ENCODE data around the gene DST.
"Not testable (repeated sequence)": the region's sequence is repeated elsewhere in the genome, so short reads cannot be mapped to it uniquely, and the experiment has no call there.

Gene DST

GRCh38 chr6:56514395-56514794, 128.3 kb downstream of the DST start:
- no peak for DNase-seq

- DNase-seq: no peak
Observed at GRCh38 chr6:56513631-56514030, 129.1 kb downstream of the DST start.

- DNase-seq: no peak
Observed at GRCh38 chr6:56511591-56511990, 131.1 kb downstream of the DST start.

- DNase-seq: no peak
Observed at GRCh38 chr6:56510984-56511531, 131.6 kb downstream of the DST start.

- no peak for DNase-seq
Observed at GRCh38 chr6:56509031-56509430, 133.7 kb downstream of the DST start.

- DNase-seq: no peak
Observed at GRCh38 chr6:56507517-56507916, 135.2 kb downstream of the DST start.

GRCh38 chr6:56505512-56506260, 137.0 kb downstream of the DST start:
- DNase-seq: no peak

GRCh38 chr6:56501993-56502392, 140.7 kb downstream of the DST start:
- DNase-seq: no peak

GRCh38 chr6:56499095-56499494, 143.6 kb downstream of the DST start:
- no peak for DNase-seq

- DNase-seq: no peak
Observed at GRCh38 chr6:56497691-56498090, 145.0 kb downstream of the DST start.

- DNase-seq: no peak
Observed at GRCh38 chr6:56497240-56497639, 145.4 kb downstream of the DST start.

- not testable (repeated sequence) for DNase-seq
Observed at GRCh38 chr6:56496650-56497049, 146.0 kb downstream of the DST start.

- no peak for DNase-seq
Observed at GRCh38 chr6:56495654-56496053, 147.0 kb downstream of the DST start.

GRCh38 chr6:56491606-56492328, 150.9 kb downstream of the DST start:
- DNase-seq: no peak

GRCh38 chr6:56490993-56491392, 151.7 kb downstream of the DST start:
- DNase-seq: no peak

GRCh38 chr6:56489559-56489958, 153.1 kb downstream of the DST start:
- DNase-seq: no peak

GRCh38 chr6:56488281-56488680, 154.4 kb downstream of the DST start:
- DNase-seq: no peak

- DNase-seq: no peak
Observed at GRCh38 chr6:56486681-56487080, 156.0 kb downstream of the DST start.

- DNase-seq: no peak
Observed at GRCh38 chr6:56484669-56485068, 158.0 kb downstream of the DST start.

- no peak for DNase-seq
Observed at GRCh38 chr6:56483929-56484328, 158.8 kb downstream of the DST start.

GRCh38 chr6:56482525-56482924, 160.2 kb downstream of the DST start:
- DNase-seq: no peak

GRCh38 chr6:56481957-56482356, 160.7 kb downstream of the DST start:
- DNase-seq: no peak

- no peak for DNase-seq
Observed at GRCh38 chr6:56480654-56481337, 161.9 kb downstream of the DST start.

- no peak for DNase-seq
Observed at GRCh38 chr6:56480246-56480645, 162.4 kb downstream of the DST start.

Measured in DMS 273 treated with DMSO at 0.1 percent for 48 hours (cell line).